ENCODE data around the gene SLC16A13.
A peak's percentile ranks its signal among the peaks of the same experiment; 100 is the strongest.

The SLC16A13 gene

GRCh38 chr17:7022781-7023571 lies 12.8 kb upstream of the SLC16A13 start, which contains the start of gene BCL6B:
TSS of gene BCL6B (plus strand) at chr17:7023050. CDS start at chr17:7023672, 622 bp downstream.
- Histone ChIP-seq H3K9ac (ENCODE audit: insufficient read length) (peak within 1 kb of the TSS; percentile 75), H3K9me3 (ENCODE audit: low read depth, low read length) (no peaks in the 10 kb centered on the region), H3K4me3 (peak within 1 kb of the TSS; percentile 73), H3K36me3 (ENCODE audit: insufficient read depth, low read length) (no peaks in the 10 kb centered on the region), H3K27ac (peak within 1 kb of the TSS; percentile 74)
- TF ChIP-seq EZH2 (IDR thresholded peaks at IDR 0.05) (no peak), FOXP2 (optimal IDR thresholded peaks at IDR 0.05; ENCODE audit: control extremely low read depth, extremely low read length, insufficient read depth) (no peak), POLR2AphosphoS5 (IDR thresholded peaks at IDR 0.05; ENCODE audit: borderline replicate concordance, low read depth, low read length) (no peak)
- no peak for DNase-seq (ENCODE audit: low read depth, low spot score)

GRCh38 chr17:7023576-7024401 lies 12.0 kb upstream of the SLC16A13 start:
- peak; percentile 47 for DNase-seq (ENCODE audit: low read depth, low spot score)
- Histone ChIP-seq H3K4me3 (peak overlapping the region; percentile 73), H3K9me3 (ENCODE audit: low read depth, low read length) (no peaks in the 10 kb centered on the region), H3K9ac (ENCODE audit: insufficient read length) (peak overlapping the region; percentile 75), H3K36me3 (ENCODE audit: insufficient read depth, low read length) (no peaks in the 10 kb centered on the region), H3K27ac (peak overlapping the region; percentile 74)
- peak; percentile 29; the same call in 1 of the 2 replicates for TF ChIP-seq POLR2AphosphoS5 (IDR thresholded peaks at IDR 0.05; ENCODE audit: borderline replicate concordance, low read depth, low read length)
- TF ChIP-seq EZH2 (IDR thresholded peaks at IDR 0.05) = no peak
- no peak for TF ChIP-seq FOXP2 (optimal IDR thresholded peaks at IDR 0.05; ENCODE audit: control extremely low read depth, extremely low read length, insufficient read depth)

DNA sequence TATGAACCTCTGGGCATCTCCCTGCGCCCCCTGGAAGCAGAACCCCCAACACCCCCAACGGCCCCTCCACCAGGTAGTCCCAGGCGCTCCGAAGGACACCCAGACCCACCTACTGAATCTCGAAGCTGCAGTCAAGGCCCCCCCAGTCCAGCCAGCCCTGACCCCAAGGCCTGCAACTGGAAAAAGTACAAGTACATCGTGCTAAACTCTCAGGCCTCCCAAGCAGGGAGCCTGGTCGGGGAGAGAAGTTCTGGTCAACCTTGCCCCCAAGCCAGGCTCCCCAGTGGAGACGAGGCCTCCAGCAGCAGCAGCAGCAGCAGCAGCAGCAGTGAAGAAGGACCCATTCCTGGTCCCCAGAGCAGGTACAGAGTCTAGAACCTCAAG lies 11.4 kb upstream of the SLC16A13 start:
- peak overlapping the region; percentile 66 for H3K4me3 ChIP-seq
- no peak for DNase-seq (ENCODE audit: low read depth, low spot score)
- no peaks in the 10 kb centered on the region for H3K36me3 ChIP-seq (ENCODE audit: insufficient read depth, low read length)
- H3K9me3 ChIP-seq (ENCODE audit: low read depth, low read length) = no peaks in the 10 kb centered on the region
- TF ChIP-seq POLR2AphosphoS5 (IDR thresholded peaks at IDR 0.05; ENCODE audit: borderline replicate concordance, low read depth, low read length) = no peak
- no peak overlapping the region for H3K9ac ChIP-seq (ENCODE audit: insufficient read length)
- H3K27ac ChIP-seq = no peak overlapping the region

- Histone ChIP-seq H3K9ac (ENCODE audit: insufficient read length) (no peak overlapping the region), H3K27ac (no peak overlapping the region), H3K4me3 (no peak overlapping the region), H3K36me3 (ENCODE audit: insufficient read depth, low read length) (no peaks in the 10 kb centered on the region), H3K9me3 (ENCODE audit: low read depth, low read length) (no peaks in the 10 kb centered on the region)
- TF ChIP-seq EZH2 (IDR thresholded peaks at IDR 0.05) (no peak), FOXP2 (optimal IDR thresholded peaks at IDR 0.05; ENCODE audit: control extremely low read depth, extremely low read length, insufficient read depth) (no peak), POLR2AphosphoS5 (IDR thresholded peaks at IDR 0.05; ENCODE audit: borderline replicate concordance, low read depth, low read length) (no peak)
- DNase-seq (ENCODE audit: low read depth, low spot score) = no peak
Measured at GRCh38 chr17:7025245-7025644, 10.6 kb upstream of the SLC16A13 start.

- Histone ChIP-seq H3K9ac (ENCODE audit: insufficient read length) (no peak overlapping the region), H3K4me3 (no peak overlapping the region), H3K36me3 (ENCODE audit: insufficient read depth, low read length) (no peaks in the 10 kb centered on the region), H3K9me3 (ENCODE audit: low read depth, low read length) (no peaks in the 10 kb centered on the region), H3K27ac (no peak overlapping the region)
- TF ChIP-seq EZH2 (IDR thresholded peaks at IDR 0.05) = no peak
- DNase-seq (ENCODE audit: low read depth, low spot score) = no peak
Measured at GRCh38 chr17:7026471-7027115, 9.2 kb upstream of the SLC16A13 start.

DNA sequence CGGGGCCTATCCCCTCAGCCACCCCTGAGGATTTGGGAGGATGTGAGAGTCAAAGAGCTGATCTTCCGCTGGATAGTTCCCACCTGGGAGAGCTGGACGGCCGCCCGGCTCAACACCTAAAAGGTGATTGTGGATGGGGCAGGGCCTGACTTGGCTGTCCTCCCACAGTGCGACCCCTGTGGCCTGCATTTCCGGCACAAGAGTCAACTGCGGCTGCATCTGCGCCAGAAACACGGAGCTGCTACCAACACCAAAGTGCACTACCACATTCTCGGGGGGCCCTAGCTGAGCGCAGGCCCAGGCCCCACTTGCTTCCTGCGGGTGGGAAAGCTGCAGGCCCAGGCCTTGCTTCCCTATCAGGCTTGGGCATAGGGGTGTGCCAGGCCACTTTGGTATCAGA lies 8.5 kb upstream of the SLC16A13 start:
- Histone ChIP-seq H3K36me3 (ENCODE audit: insufficient read depth, low read length) (no peaks in the 10 kb centered on the region), H3K4me3 (no peak overlapping the region), H3K9ac (ENCODE audit: insufficient read length) (no peak overlapping the region), H3K9me3 (ENCODE audit: low read depth, low read length) (no peaks in the 10 kb centered on the region), H3K27ac (no peak overlapping the region)
- TF ChIP-seq FOXP2 (optimal IDR thresholded peaks at IDR 0.05; ENCODE audit: control extremely low read depth, extremely low read length, insufficient read depth) (no peak), EZH2 (IDR thresholded peaks at IDR 0.05) (no peak), POLR2AphosphoS5 (IDR thresholded peaks at IDR 0.05; ENCODE audit: borderline replicate concordance, low read depth, low read length) (no peak)
- DNase-seq (ENCODE audit: low read depth, low spot score) = no peak

DNA sequence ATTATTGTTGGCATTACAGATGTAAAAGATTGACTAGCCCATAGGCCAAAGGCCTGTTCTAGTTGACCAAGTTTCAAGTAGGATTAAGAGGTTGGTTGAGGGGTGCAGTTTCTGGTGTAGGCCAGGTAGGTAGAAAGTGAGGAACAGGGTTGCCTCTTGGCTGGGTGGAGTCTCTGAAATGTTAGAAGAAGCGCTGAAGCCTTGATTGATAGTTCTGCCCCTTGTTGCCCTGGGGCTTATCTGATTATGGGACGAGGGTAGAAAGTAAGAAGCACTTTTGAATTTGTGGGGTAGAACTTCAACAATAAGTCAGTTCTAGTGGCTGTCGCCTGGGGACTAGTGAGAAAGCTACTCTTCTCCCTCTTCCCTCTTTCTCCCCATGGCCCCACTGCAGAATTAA lies 6.7 kb upstream of the SLC16A13 start:
- Histone ChIP-seq H3K27ac (peak overlapping the region; percentile 44), H3K9ac (ENCODE audit: insufficient read length) (no peak overlapping the region), H3K4me3 (no peak overlapping the region), H3K36me3 (ENCODE audit: insufficient read depth, low read length) (no peaks in the 10 kb centered on the region), H3K9me3 (ENCODE audit: low read depth, low read length) (no peaks in the 10 kb centered on the region)
- no peak for DNase-seq (ENCODE audit: low read depth, low spot score)
- TF ChIP-seq POLR2AphosphoS5 (IDR thresholded peaks at IDR 0.05; ENCODE audit: borderline replicate concordance, low read depth, low read length) (no peak), FOXP2 (optimal IDR thresholded peaks at IDR 0.05; ENCODE audit: control extremely low read depth, extremely low read length, insufficient read depth) (no peak), EZH2 (IDR thresholded peaks at IDR 0.05) (no peak)

GRCh38 chr17:7029659-7030058 lies 6.2 kb upstream of the SLC16A13 start:
- peak overlapping the region; percentile 44 for H3K27ac ChIP-seq
- H3K9ac ChIP-seq (ENCODE audit: insufficient read length) = no peak overlapping the region
- H3K36me3 ChIP-seq (ENCODE audit: insufficient read depth, low read length) = no peaks in the 10 kb centered on the region
- no peak overlapping the region for H3K4me3 ChIP-seq
- no peaks in the 10 kb centered on the region for H3K9me3 ChIP-seq (ENCODE audit: low read depth, low read length)
- DNase-seq (ENCODE audit: low read depth, low spot score) = no peak
- TF ChIP-seq POLR2AphosphoS5 (IDR thresholded peaks at IDR 0.05; ENCODE audit: borderline replicate concordance, low read depth, low read length) = no peak
- TF ChIP-seq EZH2 (IDR thresholded peaks at IDR 0.05) = no peak
- TF ChIP-seq FOXP2 (optimal IDR thresholded peaks at IDR 0.05; ENCODE audit: control extremely low read depth, extremely low read length, insufficient read depth) = no peak

Data from SK-N-MC (cell line).